NCI-H1417 treated with DMSO at 0.1 percent for 48 hours (cell line): Measurements from ENCODE around the gene ZNF474.

ENCODE experiments used
- DNase-seq: peaks from one replicate; lab custom pipeline; 2025; lab: John Stamatoyannopoulos, UW

The ZNF474 gene

DNA sequence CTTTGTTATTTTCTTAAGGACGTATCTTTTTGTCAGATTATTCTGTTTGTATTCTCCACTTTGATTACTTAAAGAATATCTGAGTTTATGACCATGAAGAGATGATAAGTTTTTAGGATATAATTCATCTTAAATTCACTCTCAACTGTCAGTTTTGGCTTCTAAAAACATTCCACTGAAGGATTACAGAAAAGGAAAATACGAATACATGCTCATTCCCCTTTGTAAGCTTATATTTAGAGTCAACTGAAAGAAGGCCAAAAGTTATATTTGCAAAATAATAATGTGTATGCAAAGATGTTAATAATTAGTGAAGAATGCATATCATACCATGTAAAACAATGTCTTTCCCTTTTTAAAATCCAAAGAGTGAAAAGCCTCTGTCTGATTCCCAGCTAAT, 52.5 kb downstream of the ZNF474 start:
- DNase-seq, result no peak

DNA sequence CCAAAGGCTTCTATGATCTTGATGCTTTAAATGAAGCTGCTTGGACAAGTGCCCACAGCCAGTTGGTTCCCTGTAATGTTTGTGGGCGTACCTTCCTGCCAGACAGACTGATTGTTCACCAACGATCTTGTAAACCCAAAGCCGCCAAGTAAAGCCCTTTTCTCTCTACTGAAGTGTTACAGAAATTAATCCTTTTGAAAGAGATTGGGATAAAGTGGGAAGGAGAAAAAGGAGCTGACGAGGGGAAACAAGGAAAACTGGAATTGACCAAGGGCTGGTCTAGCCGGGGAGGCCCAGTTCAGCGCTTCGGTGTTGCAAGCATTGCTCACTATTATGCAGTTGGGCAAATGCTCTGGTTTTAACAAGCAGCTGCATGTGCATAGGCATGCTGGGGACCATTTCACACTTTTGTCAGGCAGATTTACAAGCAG, 53.2 kb downstream of the ZNF474 start:
- no peak for DNase-seq

DNA sequence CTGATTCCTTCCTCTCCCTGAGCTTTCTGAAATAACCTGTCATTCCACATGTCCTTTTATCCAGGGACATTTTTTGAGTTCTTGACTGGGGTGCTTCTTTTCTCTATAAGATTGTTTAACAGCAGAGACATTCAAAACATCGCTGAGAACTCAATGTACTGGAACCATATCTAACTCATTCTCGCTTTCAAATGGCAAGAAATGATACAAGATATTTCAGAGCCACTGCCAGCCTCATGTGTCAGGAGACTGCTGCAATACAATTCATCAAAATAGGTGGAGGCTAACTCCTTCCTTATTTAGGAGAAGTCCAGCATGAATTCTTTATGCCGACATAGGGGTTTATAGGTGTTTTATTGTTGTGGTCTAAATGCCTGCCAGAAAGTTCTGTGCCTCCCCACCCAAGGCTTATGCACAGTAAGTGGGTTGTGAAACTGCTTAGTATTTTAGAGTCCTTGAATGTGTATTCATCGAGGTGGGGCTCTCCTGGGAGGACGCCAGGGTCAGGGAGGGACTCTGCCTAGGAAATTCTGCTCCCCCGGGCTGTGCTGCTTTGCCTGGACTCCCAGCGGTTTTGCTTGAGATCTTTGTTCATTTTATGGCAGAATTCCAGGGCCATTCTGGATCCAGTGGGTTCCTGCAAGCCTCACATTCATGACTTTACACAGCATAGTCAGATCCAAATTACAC, 53.9 kb downstream of the ZNF474 start:
- DNase-seq, result no peak

DNA sequence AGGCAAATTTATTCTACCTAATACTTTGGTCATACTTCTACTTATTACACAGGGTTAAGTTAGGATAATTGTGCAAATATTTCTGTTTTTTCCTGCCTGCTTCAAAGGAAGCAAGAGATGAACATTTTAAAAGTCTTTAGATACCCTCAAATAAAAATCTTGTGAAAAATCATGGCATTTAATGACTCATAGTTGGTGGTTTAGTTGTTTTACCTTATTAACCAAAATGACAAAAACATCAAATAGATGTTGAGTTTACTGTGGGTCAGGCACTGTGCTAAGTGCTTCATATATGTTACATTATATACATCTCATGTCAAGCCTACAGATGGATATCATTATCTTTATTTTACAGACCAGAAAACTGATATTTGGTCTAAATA, 54.4 kb downstream of the ZNF474 start:
- DNase-seq, result no peak

DNA sequence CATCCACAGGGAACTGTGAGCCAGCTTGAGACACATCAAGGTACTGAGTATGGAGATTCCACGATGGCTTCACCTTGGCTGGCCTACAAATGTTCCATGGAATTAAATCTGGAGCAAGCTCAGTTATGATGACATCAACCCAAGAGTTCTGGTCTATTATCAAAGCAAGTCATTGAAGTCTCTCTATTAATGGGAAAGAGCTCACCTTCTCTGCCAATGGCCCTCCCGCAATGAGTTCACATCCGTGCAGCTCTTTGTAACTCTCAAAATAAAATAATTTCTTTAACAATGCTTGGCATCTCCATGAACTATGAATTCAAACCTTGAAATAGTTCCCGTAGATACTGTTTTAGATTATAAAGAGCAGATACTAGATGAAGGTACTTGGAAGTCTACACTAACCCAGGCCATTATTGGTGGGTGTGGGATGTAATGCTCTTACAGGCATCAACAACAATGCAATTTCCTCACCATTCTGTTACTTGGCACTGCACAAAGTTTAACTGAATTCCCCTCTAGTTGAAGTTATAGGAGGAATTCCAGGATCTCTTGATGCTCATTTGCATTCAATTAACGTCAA, 55.4 kb downstream of the ZNF474 start:
- DNase-seq, result no peak

DNA sequence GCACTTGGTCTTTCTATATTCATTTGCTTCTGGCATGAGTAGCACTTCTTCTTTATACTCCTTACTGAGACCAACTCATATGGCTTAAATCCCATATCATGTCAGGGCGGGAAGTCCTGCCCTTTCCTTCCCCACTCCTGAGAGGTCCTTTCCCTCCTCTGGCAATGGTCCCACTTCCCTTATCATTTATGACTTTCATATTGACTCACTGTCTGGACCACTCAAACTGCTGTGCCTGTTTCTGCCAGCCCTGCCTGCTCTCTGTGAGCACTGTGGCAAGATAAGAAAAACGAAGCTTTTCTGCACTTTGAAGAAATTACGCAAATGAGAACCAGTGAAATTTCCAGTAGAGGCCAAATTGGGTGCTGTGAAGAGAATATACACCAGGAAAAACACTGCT, 58.1 kb downstream of the ZNF474 start:
- no peak for DNase-seq

DNA sequence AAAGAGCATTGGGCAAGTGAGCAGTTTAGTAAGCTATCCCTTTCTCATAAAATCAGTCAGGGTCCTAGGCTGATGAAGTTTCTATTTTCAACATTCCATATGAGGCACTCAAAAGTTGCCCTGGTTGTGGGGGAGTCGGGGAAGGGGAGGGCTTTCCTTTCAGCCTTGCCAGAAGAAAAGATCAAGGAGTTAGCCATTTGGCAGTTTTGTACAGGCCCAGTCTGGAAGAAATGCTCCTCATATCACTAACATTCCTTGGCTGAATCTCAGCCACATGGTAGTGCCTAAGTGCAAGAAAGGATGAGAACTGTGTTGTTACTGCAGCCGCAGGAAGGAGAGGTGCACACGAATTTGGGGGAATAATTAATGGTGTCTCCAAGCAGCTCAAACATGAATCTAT, 60.8 kb downstream of the ZNF474 start:
- DNase-seq, result no peak

DNA sequence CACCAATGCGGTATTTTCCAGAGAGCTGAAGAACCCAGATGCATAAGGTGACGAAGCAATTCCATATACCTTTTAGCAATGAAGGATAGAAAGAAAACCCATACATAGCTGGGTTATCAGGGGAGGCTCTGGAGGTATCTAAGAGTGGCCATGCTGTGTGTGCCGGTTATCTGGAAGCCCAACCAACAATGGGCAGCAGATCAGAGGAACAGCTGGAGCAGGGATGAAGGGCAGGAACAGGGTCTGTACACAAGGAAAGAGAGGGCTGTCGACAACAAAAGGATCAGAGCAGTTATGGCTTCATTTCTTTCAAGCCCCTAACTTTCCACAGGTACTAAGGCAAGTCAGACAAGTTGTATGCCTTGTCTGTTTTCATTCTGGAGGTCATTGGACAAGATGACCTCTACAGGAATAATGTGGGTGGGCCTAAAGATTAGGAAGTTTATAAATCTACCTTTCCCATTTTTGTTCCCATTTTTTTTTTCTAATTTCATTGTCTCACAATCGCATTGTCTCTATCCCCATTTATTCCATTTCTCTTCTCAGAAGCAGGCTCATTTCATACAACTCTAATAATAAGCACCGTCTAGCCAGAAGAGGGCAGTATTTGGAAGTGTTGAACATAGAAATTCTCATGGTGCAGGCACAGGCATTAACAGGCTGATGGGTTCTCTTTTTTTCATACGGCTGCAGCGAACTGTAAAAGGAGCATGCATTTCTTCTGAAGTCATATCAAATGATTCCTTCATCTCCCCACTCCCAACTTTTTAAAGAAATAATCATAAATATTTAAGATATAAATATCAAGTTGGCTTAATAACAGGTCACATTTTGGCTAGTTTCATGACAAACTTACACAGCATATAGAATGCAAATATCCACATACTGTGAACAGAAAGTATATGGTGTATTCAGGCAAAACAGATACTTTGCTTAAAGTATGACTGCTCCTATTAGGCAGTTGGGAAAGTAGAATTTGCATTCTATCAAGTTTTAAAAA, 63.5 kb downstream of the ZNF474 start:
- peak; percentile 5 for DNase-seq

DNA sequence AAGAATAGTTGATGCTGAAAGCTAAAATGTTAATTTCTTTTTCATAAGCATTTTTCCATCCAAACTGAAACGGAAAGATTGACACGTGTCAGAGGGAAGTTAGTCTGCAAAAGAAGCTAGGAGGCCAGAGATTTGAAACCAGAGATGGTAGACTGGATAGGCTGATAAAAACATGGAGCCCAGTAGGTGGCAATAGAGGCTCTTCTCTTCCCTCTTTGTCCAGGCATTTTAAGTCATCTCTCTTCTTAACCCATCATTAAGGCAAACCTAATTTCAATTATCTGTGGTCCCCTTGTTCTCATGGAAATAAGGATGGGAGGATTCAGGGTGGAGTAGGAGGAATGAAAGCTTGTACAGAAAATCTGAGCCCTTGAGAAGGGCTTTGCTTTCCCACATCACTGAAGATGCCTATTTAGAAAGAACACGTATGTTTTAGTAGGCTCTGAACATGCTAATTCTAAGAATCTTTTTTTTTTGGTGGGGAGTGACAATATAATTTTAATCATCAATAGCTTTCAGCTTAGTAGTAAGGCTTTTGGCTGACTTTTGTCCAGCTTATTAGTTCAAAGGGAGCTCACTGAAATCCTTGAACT, 66.6 kb downstream of the ZNF474 start:
- no peak for DNase-seq

DNA sequence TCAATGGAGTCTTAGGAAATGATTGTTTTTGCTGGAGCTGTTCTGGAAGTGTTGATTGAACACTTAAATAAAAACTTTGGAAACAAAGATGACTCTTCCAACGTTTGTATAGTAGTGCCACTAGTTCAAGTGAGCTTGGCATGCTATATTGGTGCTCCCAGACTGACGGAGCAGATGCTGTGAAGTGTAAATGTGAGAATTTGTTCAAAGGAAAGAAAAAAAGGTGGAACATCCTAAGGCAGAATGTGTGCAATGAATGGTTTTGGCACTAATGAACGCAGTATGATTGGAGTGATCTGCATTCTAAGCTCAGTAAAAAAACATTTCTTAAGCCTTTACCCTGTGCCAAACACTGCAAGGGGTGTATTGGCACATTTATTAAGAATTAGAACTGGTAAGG, 69.8 kb downstream of the ZNF474 start:
- no peak for DNase-seq

DNA sequence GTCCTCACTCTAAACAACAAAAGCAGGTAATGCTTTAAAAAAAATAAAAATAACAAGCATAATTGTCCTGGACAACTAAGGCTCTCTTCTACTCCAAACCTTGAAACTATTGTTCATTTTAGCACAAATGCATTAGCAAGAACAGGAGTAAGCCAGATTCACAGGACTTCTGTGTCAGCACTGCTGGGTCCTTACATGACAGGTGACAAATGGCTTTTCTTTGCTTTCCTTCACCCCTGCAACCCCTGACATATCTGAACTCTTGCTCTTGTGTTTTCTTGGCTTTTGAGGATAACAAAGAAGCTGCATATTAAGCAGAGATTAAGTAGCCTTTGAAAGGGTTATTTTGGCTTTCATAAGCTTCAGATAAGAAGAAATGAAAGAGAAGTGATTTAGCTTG, 71.1 kb downstream of the ZNF474 start:
- DNase-seq, result no peak

DNA sequence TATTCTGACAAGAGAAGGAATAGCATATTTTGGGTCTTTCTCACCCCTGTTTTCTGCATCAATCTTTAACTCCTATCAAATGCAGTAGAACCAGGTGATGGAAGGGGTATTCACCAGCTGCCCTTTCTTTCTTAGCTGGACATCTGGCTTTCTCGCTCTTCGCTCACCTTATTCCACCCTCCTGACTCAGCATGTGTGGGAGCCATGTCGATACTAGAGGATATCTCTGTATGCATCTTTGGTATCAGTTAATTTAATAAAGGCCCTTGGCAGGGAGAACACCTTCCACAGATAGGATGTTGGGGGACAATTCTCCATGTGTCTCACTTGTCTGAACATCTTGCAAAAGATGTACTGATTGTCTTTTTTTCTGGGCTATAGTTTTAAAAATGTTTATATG, 71.5 kb downstream of the ZNF474 start:
- no peak for DNase-seq

DNA sequence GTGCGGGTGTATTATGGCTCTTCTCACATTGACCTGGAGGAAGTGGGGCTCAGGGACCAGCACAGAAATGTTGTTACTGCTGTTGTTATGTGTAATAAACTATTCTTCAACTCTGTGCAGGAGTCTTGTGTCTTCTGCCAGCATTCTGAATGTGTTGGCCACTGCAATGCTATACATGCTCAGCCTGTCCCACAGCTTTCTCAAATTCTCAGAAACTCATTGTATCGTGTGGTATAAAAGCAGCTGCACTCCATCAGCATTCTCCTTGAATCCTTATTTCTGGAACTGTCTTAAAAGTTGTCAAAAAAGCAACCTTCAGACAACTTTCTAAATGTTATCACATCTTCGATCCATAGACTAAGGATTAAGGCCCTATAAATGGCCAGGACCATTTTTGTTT, 72.0 kb downstream of the ZNF474 start:
- DNase-seq, result no peak

DNA sequence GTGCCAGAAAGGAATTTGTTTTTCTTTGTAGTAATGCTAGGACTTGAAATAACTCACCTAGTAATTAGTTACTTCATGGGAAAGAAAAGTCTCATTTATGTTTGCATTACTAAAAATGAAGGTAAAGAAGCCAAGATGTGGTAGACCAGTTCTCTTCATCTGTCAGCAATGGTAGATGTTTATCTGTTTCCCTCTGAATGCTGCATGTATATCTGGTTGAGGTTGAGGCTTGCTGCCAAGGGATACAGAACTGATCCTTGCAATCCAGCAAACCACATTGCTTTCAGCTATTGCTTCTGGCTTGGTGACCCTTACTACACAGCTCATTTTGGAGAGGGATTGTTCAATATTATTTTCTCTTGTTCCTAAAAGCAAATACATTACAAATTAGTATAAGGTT, 73.6 kb downstream of the ZNF474 start:
- no peak for DNase-seq
